H54 (cell line): Measurements from ENCODE around the gene LYL1.
"Not testable (repeated sequence)": the region's sequence is repeated elsewhere in the genome, so short reads cannot be mapped to it uniquely, and the experiment has no call there.

ENCODE experiments used
- DNase-seq: peaks from one replicate; pipeline ENCODE4 v3.0.0; 2011; ENCODE audit warnings: low spot score, mixed read lengths; ENCODE audit not compliant: insufficient read length
- FAIRE-seq: peaks from 3 replicates; lab custom pipeline; 2011; peaks lifted over from hg19 to GRCh38; lab: Jason Lieb, UNC
- POLR2A ChIP-seq: IDR thresholded peaks from 2 replicates; pipeline ENCODE4 v1.6.1; 2011; ENCODE audit warnings: low read depth, mild to moderate bottlenecking, low read length

Gene LYL1

GRCh38 chr19:13102666-13103580 lies at the start of gene LYL1:
TSS of gene LYL1 (minus strand) at chr19:13102858. CDS start at chr19:13101171, 1,687 bp downstream.
- FAIRE-seq (no peak), DNase-seq (no peak)
- TF ChIP-seq POLR2A: no peak

GRCh38 chr19:13151605-13152355 lies 49.1 kb upstream of the LYL1 start:
- peak; percentile 89 for TF ChIP-seq POLR2A
- DNase-seq (peak; percentile 93), FAIRE-seq (no peak)

- FAIRE-seq (no peak), DNase-seq (no peak)
- peak; percentile 30; the same call in 1 of the 2 replicates for TF ChIP-seq POLR2A
Measured at GRCh38 chr19:13150931-13151604, 48.4 kb upstream of the LYL1 start.

GRCh38 chr19:13150187-13150930 lies 47.7 kb upstream of the LYL1 start, which contains the start of the genes IER2 and STX10:
TSS of gene IER2 (plus strand) at chr19:13150411. CDS start at chr19:13153187, 2,776 bp downstream.
TSS of gene STX10 (minus strand) at chr19:13150375. CDS start at chr19:13150173, 202 bp downstream.
- TF ChIP-seq POLR2A: no peak; the same call in 1 of the 2 replicates
- peak; percentile 78 for DNase-seq
- no peak for FAIRE-seq

GRCh38 chr19:13149628-13150186 lies 47.0 kb upstream of the LYL1 start:
- FAIRE-seq: no peak
- 0 out of 2 replicates have a peak, but pooled peaks have one; percentile 33 for TF ChIP-seq POLR2A
- DNase-seq: peak; percentile 52

- not testable (repeated sequence) for FAIRE-seq, DNase-seq
Measured at GRCh38 chr19:13149173-13149627, 46.5 kb upstream of the LYL1 start.

- DNase-seq (no peak), FAIRE-seq (no peak)
- no peak for TF ChIP-seq POLR2A
Measured at GRCh38 chr19:13146763-13147563, 44.3 kb upstream of the LYL1 start.

- no peak for DNase-seq
- TF ChIP-seq POLR2A: no peak
- no peak for FAIRE-seq
Measured at GRCh38 chr19:13139633-13140311, 37.1 kb upstream of the LYL1 start.

- no peak for TF ChIP-seq POLR2A
- DNase-seq: no peak
- no peak for FAIRE-seq
Measured at GRCh38 chr19:13138916-13139198, 36.2 kb upstream of the LYL1 start.

GRCh38 chr19:13138171-13138915 lies 35.7 kb upstream of the LYL1 start:
- no peak for FAIRE-seq
- TF ChIP-seq POLR2A: no peak
- DNase-seq: no peak

GRCh38 chr19:13137290-13137794 lies 34.7 kb upstream of the LYL1 start:
- no peak for TF ChIP-seq POLR2A
- DNase-seq (no peak), FAIRE-seq (no peak)
